ENCODE measurements around the gene COMTD1. TPM values are rescaled to one million over a fixed set of nuclear protein-coding genes. Genes with fewer than 3 reads are reported as not detected.

Gene COMTD1
- total and polyA plus RNA-seq, 2 of the 4 experiments (the other 2 are of a cell fraction): 1.6 to 6.4 TPM

DNA sequence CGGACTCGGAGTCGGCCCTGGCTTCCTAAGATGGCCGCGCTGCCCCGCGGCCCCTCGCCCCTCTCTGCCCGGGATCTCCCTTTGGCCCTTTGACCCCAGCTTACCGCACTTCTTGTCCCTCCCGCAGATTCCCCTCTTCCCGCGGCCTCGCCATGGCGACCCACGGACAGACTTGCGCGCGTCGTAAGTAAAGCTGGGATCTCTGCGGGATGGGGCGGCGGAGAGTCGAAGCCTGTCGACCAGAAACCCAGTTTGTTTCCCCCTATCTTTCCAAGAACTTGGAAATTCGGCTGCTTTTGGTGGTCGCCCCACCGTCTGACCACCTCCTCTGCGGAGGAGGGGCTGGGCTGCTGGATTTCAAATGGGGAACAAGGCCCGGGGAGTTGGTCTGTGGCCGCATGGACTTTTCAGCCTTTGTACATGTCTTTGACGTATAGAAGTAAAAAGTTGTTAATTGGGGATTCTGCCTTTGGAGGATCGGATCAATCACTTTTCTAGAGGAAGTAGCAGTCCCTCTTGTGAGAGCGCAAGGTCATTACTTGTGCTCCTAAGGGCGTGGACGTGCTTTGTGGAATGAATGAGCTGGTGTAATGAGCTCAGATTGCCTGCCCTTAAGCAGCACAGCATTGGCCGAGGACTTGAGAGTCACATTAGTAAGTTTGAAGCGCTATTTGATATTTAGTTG, 24.6 kb downstream of the COMTD1 start:
- ATAC-seq (ENCODE audit: low read depth) (peak; percentile 28), DNase-seq (peak; percentile 57)
- peak overlapping the region; percentile 96 for H3K4me2 ChIP-seq (ENCODE audit: low read depth, low read length)
- in situ Hi-C loops (cut with MboI; ENCODE audit: low sequenced_read_pairs): no loop called here
- ChIA-PET POLR2A (ENCODE audit: unreplicated experiment) (interaction anchor here (0.6 to 1.5 kb wide), 7 partner anchors 9 to 100 kb away, joined by 3 to 18 read pairs (median 4); partner anchors contain the start of gene SAMD8), CTCF (interaction anchor here (1.0 kb wide), 1 partner anchor 23 kb away, joined by 3 read pairs; no protein-coding TSS in a partner anchor)
- peak overlapping the region; percentile 98 for H3K9ac ChIP-seq (ENCODE audit: low read depth, low read length)
- H2BK120ac ChIP-seq (ENCODE audit: low read depth, low read length): 0 out of 2 replicates have a peak overlapping the region, but pooled peaks have one; percentile 13
- peaks cover 9% of the 10 kb centered on the region for H3K9me1 ChIP-seq (ENCODE audit: insufficient read depth, low read length)
- H3K9me3 ChIP-seq (ENCODE audit: control insufficient read depth, insufficient read depth, low read length): no peaks in the 10 kb centered on the region
- peak overlapping the region; percentile 100 for H3K27ac ChIP-seq (ENCODE audit: insufficient read depth, low read length)
- H3K23ac ChIP-seq (ENCODE audit: low read depth, low read length): peak overlapping the region; percentile 75
- no peak overlapping the region for H2BK15ac ChIP-seq (ENCODE audit: low read depth, low read length)
- peak overlapping the region; percentile 100 for H3K4ac ChIP-seq (ENCODE audit: low read depth, low read length)
- H2AFZ ChIP-seq (replicated peaks; ENCODE audit: low read length, poor library complexity): peak overlapping the region; percentile 97
- no peaks in the 10 kb centered on the region for H3K27me3 ChIP-seq (ENCODE audit: control insufficient read depth, insufficient read depth, low read length)
- H3K56ac ChIP-seq (ENCODE audit: extremely low read depth, insufficient read depth, low read length): peak overlapping the region; percentile 83
- dilution Hi-C loops (cut with HindIII; ENCODE audit: low sequenced_read_pairs, unreplicated experiment): no loop called here
- H3K14ac ChIP-seq (replicated peaks; ENCODE audit: low read depth, low read length): peak overlapping the region; percentile 35
- H3K4me3 ChIP-seq (ENCODE audit: insufficient read depth, low read depth, low read length): peak overlapping the region; percentile 71
- H2BK20ac ChIP-seq (ENCODE audit: low read depth, low read length): no peak overlapping the region
- peaks cover 21% of the 10 kb centered on the region for H3K36me3 ChIP-seq (ENCODE audit: control insufficient read depth, insufficient read depth, low read length)
- H4K20me1 ChIP-seq (ENCODE audit: insufficient read depth, low read length): peaks cover 23% of the 10 kb centered on the region
- no TSS peak for BruUV-seq (replicated peaks)
- peak overlapping the region; percentile 67 for H2AK5ac ChIP-seq (ENCODE audit: low read depth, low read length)
- intact Hi-C loops (cut with micrococcal nuclease): loop anchor here (2.0 to 5.0 kb wide), 2 partner anchors 14 to 99 kb away; partner anchors contain the start of gene SAMD8
- H2AK9ac ChIP-seq (replicated peaks; ENCODE audit: low read depth, low read length, poor library complexity): peak overlapping the region; percentile 100
- peak overlapping the region; percentile 80 for H4K5ac ChIP-seq (ENCODE audit: low read depth, low read length)
- H4K8ac ChIP-seq (ENCODE audit: low read depth in 2 of 2, low read length in 2 of 2): peak overlapping the region; percentile 71 to 98; a peak in 3 of 4 replicates
- H3K4me1 ChIP-seq (ENCODE audit: control insufficient read depth, insufficient read depth, low read length): peaks cover 12% of the 10 kb centered on the region
- peaks cover 3 to 24% of the 10 kb centered on the region in 2 experiments; a peak in 3 of 4 replicates for H3K79me1 ChIP-seq (ENCODE audit: low read depth in 1 of 2, low read length in 2 of 2)
- H2BK5ac ChIP-seq (ENCODE audit: low read depth, low read length, poor library complexity, severe bottlenecking): peak overlapping the region; percentile 100
- peak overlapping the region; percentile 44 for H4K91ac ChIP-seq (ENCODE audit: insufficient read depth, low read depth, low read length)
- peak overlapping the region; percentile 27 for H3K18ac ChIP-seq (ENCODE audit: low read depth, low read length)
- WGBS, 2 experiments (ENCODE audit: extremely low coverage in 2 of 2, insufficient read length in 1 of 2): 0% methylated on average over 11 of the region's 38 CpGs; no CpG with 5 or more reads in 1 of the 2 experiments
- TF ChIP-seq RFX5 (IDR thresholded peaks at IDR 0.05; ENCODE audit: low read depth, low read length): no peak
- TF ChIP-seq CEBPB (IDR thresholded peaks at IDR 0.05; ENCODE audit: low read depth, low read length): no peak
- TF ChIP-seq MAFK (IDR thresholded peaks at IDR 0.05; ENCODE audit: low read depth, low read length): no peak
- TF ChIP-seq POLR2A (IDR thresholded peaks at IDR 0.05; ENCODE audit: low read depth, low read length): peak; percentile 21
- TF ChIP-seq, protein P1, sequence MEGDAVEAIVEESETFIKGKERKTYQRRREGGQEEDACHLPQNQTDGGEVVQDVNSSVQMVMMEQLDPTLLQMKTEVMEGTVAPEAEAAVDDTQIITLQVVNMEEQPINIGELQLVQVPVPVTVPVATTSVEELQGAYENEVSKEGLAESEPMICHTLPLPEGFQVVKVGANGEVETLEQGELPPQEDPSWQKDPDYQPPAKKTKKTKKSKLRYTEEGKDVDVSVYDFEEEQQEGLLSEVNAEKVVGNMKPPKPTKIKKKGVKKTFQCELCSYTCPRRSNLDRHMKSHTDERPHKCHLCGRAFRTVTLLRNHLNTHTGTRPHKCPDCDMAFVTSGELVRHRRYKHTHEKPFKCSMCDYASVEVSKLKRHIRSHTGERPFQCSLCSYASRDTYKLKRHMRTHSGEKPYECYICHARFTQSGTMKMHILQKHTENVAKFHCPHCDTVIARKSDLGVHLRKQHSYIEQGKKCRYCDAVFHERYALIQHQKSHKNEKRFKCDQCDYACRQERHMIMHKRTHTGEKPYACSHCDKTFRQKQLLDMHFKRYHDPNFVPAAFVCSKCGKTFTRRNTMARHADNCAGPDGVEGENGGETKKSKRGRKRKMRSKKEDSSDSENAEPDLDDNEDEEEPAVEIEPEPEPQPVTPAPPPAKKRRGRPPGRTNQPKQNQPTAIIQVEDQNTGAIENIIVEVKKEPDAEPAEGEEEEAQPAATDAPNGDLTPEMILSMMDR (conservative IDR thresholded peaks at IDR 0.05; ENCODE audit: low read depth, low read length): no peak
- TF ChIP-seq RCOR1 (IDR thresholded peaks at IDR 0.05; ENCODE audit: insufficient replicate concordance, low read length): no peak
- TF ChIP-seq CHD1 (IDR thresholded peaks at IDR 0.05; ENCODE audit: low read depth, low read length): no peak; the same call in none of the 2 replicates
- TF ChIP-seq NFE2L2 (IDR thresholded peaks at IDR 0.05; ENCODE audit: low read depth, low read length): no peak
- TF ChIP-seq, protein P2, sequence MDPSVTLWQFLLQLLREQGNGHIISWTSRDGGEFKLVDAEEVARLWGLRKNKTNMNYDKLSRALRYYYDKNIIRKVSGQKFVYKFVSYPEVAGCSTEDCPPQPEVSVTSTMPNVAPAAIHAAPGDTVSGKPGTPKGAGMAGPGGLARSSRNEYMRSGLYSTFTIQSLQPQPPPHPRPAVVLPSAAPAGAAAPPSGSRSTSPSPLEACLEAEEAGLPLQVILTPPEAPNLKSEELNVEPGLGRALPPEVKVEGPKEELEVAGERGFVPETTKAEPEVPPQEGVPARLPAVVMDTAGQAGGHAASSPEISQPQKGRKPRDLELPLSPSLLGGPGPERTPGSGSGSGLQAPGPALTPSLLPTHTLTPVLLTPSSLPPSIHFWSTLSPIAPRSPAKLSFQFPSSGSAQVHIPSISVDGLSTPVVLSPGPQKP (IDR thresholded peaks at IDR 0.05; ENCODE audit: borderline replicate concordance, low read depth, low read length): no peak
- TF ChIP-seq FOS (IDR thresholded peaks at IDR 0.05; ENCODE audit: low read depth, low read length): no peak
- no peak for TF ChIP-seq SMC3 (IDR thresholded peaks at IDR 0.05; ENCODE audit: low read depth, low read length)
- no peak for TF ChIP-seq RAD21 (IDR thresholded peaks at IDR 0.05; ENCODE audit: low read length)
- TF ChIP-seq MAZ (IDR thresholded peaks at IDR 0.05; ENCODE audit: borderline replicate concordance, low read depth, low read length): no peak
- TF ChIP-seq MXI1 (IDR thresholded peaks at IDR 0.05; ENCODE audit: borderline replicate concordance, low read depth, low read length): peak; percentile 32; the same call in 1 of the 2 replicates

Data from IMR-90 (cell line).